WERI-Rb-1 (cell line): ENCODE results near the gene FHIT.

Experiments
- DNase-seq: peaks from one replicate; pipeline ENCODE4 v3.0.0-alpha.2; 2020
- H3K27ac ChIP-seq: fragments of 250-450 bp; sonication (Bioruptor Pico); 2 replicates; pipeline ENCODE4 v1.5.1; 2020; ENCODE audit warnings: mild to moderate bottlenecking, moderate library complexity
- H3K27me3 ChIP-seq: fragments of 250-450 bp; sonication (Bioruptor Pico); 2 replicates; pipeline ENCODE4 v1.5.1; 2021; ENCODE audit warnings: mild to moderate bottlenecking, low read depth, moderate library complexity; ENCODE audit not compliant: insufficient read depth, severe bottlenecking
- H3K36me3 ChIP-seq: fragments of 250-450 bp; sonication (Bioruptor Pico); 2 replicates; pipeline ENCODE4 v1.5.1; 2020; ENCODE audit warnings: mild to moderate bottlenecking, moderate library complexity
- H3K4me3 ChIP-seq: 2 replicates; pipeline ENCODE4 v1.5.1; 2011; ENCODE audit warnings: low read depth, mild to moderate bottlenecking, control low read depth, low read length
- H3K9me3 ChIP-seq: fragments of 250-450 bp; sonication (Bioruptor Pico); 2 replicates; pipeline ENCODE4 v1.5.1; 2021; ENCODE audit warnings: mild to moderate bottlenecking, moderate library complexity; ENCODE audit not compliant: severe bottlenecking
- CTCF ChIP-seq: IDR thresholded peaks from 2 replicates; pipeline ENCODE4 v1.5.1; 2011; ENCODE audit warnings: low read depth, mild to moderate bottlenecking, control low read depth, inconsistent platforms, low read length

FHIT gene

DNA sequence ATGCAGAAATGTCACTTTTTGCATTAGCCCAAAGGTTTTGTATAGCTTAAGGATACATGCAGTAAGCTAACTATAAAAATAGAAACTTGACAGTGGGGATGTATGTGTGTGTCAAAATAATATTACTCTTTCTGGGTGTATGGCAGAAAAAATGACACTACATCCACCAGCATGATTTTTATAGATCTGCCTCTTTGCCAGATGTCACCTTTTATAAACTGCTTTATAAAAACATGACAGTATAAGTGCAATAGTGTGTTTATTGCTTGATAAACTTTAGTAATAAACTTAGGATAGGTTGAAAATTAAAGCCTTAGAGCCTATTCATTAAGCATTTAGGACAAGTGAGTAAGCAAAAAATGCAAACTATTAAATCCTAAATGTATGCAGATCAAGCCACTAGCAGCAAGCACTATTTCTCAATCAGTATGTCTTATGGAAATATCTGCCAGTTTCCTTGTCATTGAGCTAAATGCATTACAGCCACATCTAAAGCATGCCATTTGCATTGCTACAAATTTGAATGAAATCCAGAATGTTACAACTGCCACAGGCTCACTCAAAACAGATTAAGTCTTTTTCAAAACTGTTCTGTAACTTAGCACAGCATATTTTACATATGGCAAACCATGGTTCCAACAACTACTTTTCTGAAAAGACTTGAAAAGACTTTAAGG lies 935.0 kb downstream of the FHIT start:
- Histone ChIP-seq H3K4me3 (no peak overlapping the region), H3K27me3 (no peaks in the 10 kb centered on the region), H3K36me3 (no peaks in the 10 kb centered on the region), H3K9me3 (no peaks in the 10 kb centered on the region), H3K27ac (no peak overlapping the region)
- no peak for TF ChIP-seq CTCF
- DNase-seq, result no peak

GRCh38 chr3:60313951-60314461 lies 937.2 kb downstream of the FHIT start:
- H3K4me3 ChIP-seq, result no peak overlapping the region
- no peak for DNase-seq
- TF ChIP-seq CTCF, result no peak
- no peaks in the 10 kb centered on the region for H3K36me3 ChIP-seq
- H3K27ac ChIP-seq, result no peak overlapping the region
- H3K9me3 ChIP-seq, result no peaks in the 10 kb centered on the region
- H3K27me3 ChIP-seq, result no peaks in the 10 kb centered on the region

- H3K9me3 ChIP-seq, result no peaks in the 10 kb centered on the region
- no peaks in the 10 kb centered on the region for H3K27me3 ChIP-seq
- no peaks in the 10 kb centered on the region for H3K36me3 ChIP-seq
- no peak overlapping the region for H3K4me3 ChIP-seq
- no peak for DNase-seq
- TF ChIP-seq CTCF, result no peak
- no peak overlapping the region for H3K27ac ChIP-seq
Observed at GRCh38 chr3:60313231-60313798, 937.9 kb downstream of the FHIT start.

DNA sequence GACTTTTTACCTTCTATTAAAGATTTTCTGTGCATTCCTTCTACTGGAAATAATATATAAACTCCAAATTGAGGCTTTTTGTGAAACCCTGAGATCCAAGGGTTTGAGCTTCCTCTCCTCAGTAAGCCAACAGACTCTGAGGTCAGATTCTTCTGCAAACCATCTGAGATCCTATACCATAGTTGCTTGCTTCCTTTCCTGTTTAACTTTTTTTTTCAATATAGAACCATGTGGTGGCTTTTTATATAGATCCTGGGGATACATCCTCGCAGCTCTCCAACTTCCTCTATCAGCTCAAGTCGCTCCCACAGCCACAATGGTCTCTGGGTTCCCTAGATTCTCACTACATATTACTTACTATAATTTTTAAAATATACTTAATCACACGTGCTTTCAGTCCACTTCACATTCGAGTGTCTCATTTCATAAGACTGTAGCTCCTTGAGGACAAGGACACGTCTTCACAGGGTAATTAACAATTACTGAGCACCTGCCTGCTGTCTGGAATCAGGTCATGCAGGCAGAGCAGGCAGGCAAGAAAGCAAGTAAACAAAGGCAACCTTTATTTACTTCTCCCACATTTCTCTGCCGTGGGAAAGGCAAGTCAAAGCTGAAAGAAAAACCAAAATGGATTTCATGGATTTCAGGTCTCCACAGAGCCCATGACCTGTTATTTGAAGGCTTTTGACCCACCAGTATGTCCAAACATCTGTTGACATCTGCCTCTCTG lies 941.5 kb downstream of the FHIT start:
- no peak for DNase-seq
- H3K36me3 ChIP-seq, result no peaks in the 10 kb centered on the region
- TF ChIP-seq CTCF, result no peak
- H3K4me3 ChIP-seq, result no peak overlapping the region
- no peaks in the 10 kb centered on the region for H3K27me3 ChIP-seq
- no peak overlapping the region for H3K27ac ChIP-seq
- no peaks in the 10 kb centered on the region for H3K9me3 ChIP-seq

DNA sequence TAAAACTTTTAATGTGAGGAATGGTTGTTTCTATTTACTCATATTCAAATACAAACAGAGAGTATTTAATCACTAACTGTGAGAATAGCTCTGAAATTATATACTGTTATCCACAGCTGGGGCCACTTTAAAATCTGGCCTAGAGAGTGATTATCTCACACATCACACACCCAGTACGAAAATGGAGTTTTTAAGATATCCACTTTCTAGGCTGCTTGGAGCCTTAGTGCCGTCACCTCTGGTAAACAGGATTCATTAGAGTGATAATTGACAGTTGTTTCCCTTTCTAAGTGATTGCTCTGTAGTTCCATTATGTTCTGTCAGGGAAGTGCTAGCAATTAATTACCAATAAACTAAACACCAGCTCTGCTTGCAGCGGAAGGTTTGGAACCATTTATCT lies 942.4 kb downstream of the FHIT start:
- no peak overlapping the region for H3K27ac ChIP-seq
- no peak for DNase-seq
- H3K9me3 ChIP-seq, result no peaks in the 10 kb centered on the region
- H3K27me3 ChIP-seq, result no peaks in the 10 kb centered on the region
- no peak for TF ChIP-seq CTCF
- H3K36me3 ChIP-seq, result no peaks in the 10 kb centered on the region
- no peak overlapping the region for H3K4me3 ChIP-seq
